GM12878 (cell line): Measurements from ENCODE around the gene CYBC1. TPM values are rescaled to one million over a fixed set of nuclear protein-coding genes. Genes with fewer than 3 reads are reported as not detected.
A peak's percentile ranks its signal among the peaks of the same experiment; 100 is the strongest.

Experiments used
- BACH1 ChIP-seq: fragments of 450-650 bp; IDR thresholded peaks from 2 replicates; pipeline ENCODE4 v1.6.1; 2017; ENCODE audit warnings: mild to moderate bottlenecking, borderline replicate concordance
- BCL11A ChIP-seq: IDR thresholded peaks from 2 replicates; pipeline ENCODE4 v1.6.1; 2011; ENCODE audit warnings: low read depth, low read length
- DPF2 ChIP-seq: fragments of 450-650 bp; IDR thresholded peaks from 2 replicates; pipeline ENCODE4 v1.6.1; 2017; ENCODE audit warnings: mild to moderate bottlenecking
- E2F4 ChIP-seq: IDR thresholded peaks from 2 replicates; pipeline ENCODE4 v1.6.1; 2012; ENCODE audit warnings: low read depth, low read length, improper control_type of control experiment
- EGR1 ChIP-seq, 2 experiments: IDR thresholded peaks; 1 replicate in 1 of 2; 2 replicates in 1 of 2; pipeline ENCODE4 v1.6.1; 2011 to 2012; ENCODE audit warnings: low read depth in 2 of 2, low read length in 2 of 2, borderline replicate concordance in 1 of 2, mild to moderate bottlenecking in 1 of 2, moderate library complexity in 1 of 2
- ESRRA ChIP-seq: IDR thresholded peaks from 2 replicates; pipeline ENCODE4 v1.6.1; 2012; ENCODE audit warnings: mild to moderate bottlenecking, low read length, improper control_type of control experiment
- IRF3 ChIP-seq: fragments of 450-650 bp; IDR thresholded peaks from 2 replicates; pipeline ENCODE4 v1.6.1; 2014; ENCODE audit warnings: mild to moderate bottlenecking
- KLF5 ChIP-seq: fragments of 450-650 bp; IDR thresholded peaks from 2 replicates; pipeline ENCODE4 v1.6.1; 2014; ENCODE audit warnings: mild to moderate bottlenecking; ENCODE audit not compliant: partially characterized antibody
- POLR2A ChIP-seq: IDR thresholded peaks from 2 replicates; pipeline ENCODE4 v1.6.1; 2011; ENCODE audit warnings: low read depth, mild to moderate bottlenecking, low read length
- RELA ChIP-seq: fragments of 450-650 bp; IDR thresholded peaks from 2 replicates; pipeline ENCODE4 v1.8.0; 2014; ENCODE audit warnings: borderline replicate concordance; ENCODE audit not compliant: partially characterized antibody
- TARDBP ChIP-seq: IDR thresholded peaks from 2 replicates; pipeline ENCODE4 v1.6.1; 2016; ENCODE audit warnings: borderline replicate concordance
- USF2 ChIP-seq: IDR thresholded peaks from 2 replicates; pipeline ENCODE4 v1.6.1; 2011; ENCODE audit warnings: low read depth, low read length, improper control_type of control experiment, borderline replicate concordance
- YY1 ChIP-seq: IDR thresholded peaks from 2 replicates; pipeline ENCODE4 v1.6.1; 2011; ENCODE audit warnings: low read depth, mild to moderate bottlenecking, low read length
- ZBTB4 ChIP-seq: fragments of 450-650 bp; formaldehyde crosslinking; IDR thresholded peaks from 2 replicates; pipeline ENCODE4 v1.4.0; 2022; ENCODE audit warnings: mild to moderate bottlenecking, moderate library complexity
- ZBTB40 ChIP-seq: fragments of 450-650 bp; IDR thresholded peaks from 2 replicates; pipeline ENCODE4 v1.6.1; 2016; ENCODE audit warnings: mild to moderate bottlenecking, moderate library complexity, borderline replicate concordance
- ZNF217 ChIP-seq: fragments of 450-650 bp; IDR thresholded peaks from 2 replicates; pipeline ENCODE4 v1.6.1; 2017; ENCODE audit warnings: antibody characterized with exemption, mild to moderate bottlenecking
- polyA plus RNA-seq, 11 experiments: library from polyadenylated mRNA; depleted of rRNA in 4 of 11; unstranded in 6 of 11; stranded (reverse) in 5 of 11; fragments of >200 nt; fragmentation: Nextera tagmentation in 4 of 11; fragmentation: Illumina TruSeq in 1 of 11; extraction: Ambion mirVana in 4 of 11; extraction: Trizol in 1 of 11; gene quantifications; 1 replicate in 1 of 11; 2 replicates in 10 of 11; pipeline versions ENCODE4 v1.2.1 to v1.2.3, GENCODE V29; 2011 to 2016; ENCODE audit warnings: inconsistent platforms in 2 of 11, missing spikeins in 2 of 11, low read depth in 1 of 11
- total RNA-seq, 4 experiments: library from RNA; depleted of rRNA in 3 of 4; stranded (reverse); fragments of >200 nt in 3 of 4; fragmentation: Illumina TruSeq in 1 of 4; extraction: Trizol in 1 of 4; gene quantifications; 2 replicates each; pipeline versions ENCODE4 v1.2.1 to v1.2.3, GENCODE V29; 2013 to 2021

CYBC1 gene
- total and polyA plus RNA-seq, 10 of the 15 experiments (the other 5 are each of a cell fraction or from before 2014, with no cell fraction given) = 4.2 to 162 (median 133) TPM

- TF ChIP-seq ZBTB40 (no peak), DPF2 (peak; percentile 94), YY1 (peak; percentile 95), E2F4 (no peak), ZBTB4 (CRISPR knock-in tag) (no peak), TARDBP (0 out of 2 replicates have a peak, but pooled peaks have one; percentile 76), KLF5 (peak; percentile 43), IRF3 (peak; percentile 60; the same call in 1 of the 2 replicates), ZNF217 (peak; percentile 92), BACH1 (peak; percentile 90), POLR2A (peak; percentile 94), ESRRA (peak; percentile 44; the same call in 1 of the 2 replicates), RELA (peak; percentile 83), USF2 (no peak), EGR1 (IDR thresholded peaks at IDR 0.05; ENCODE audit: borderline replicate concordance in 1 of 2, low read depth in 2 of 2, low read length in 2 of 2) (peak; percentile 63 to 93), BCL11A (no peak)
These were observed 32.3 kb downstream of the CYBC1 start, which contains the start of the genes HEXD and OGFOD3 (continued) for GRCh38 chr17:82418001-82418986.
